Forelimb muscle (tissue), 1 donor: Measurements from ENCODE around the gene CCDC18. TPM values are rescaled to one million over a fixed set of nuclear protein-coding genes. Genes with fewer than 3 reads are reported as not detected.
"Not testable (repeated sequence)": the region's sequence is repeated elsewhere in the genome, so short reads cannot be mapped to it uniquely, and the experiment has no call there.

Source experiments
- DNase-seq: peaks from one replicate; pipeline ENCODE4 v3.0.0-alpha.2; 2013; ENCODE audit warnings: low read depth
- polyA plus RNA-seq: library from polyadenylated mRNA; unstranded; fragments of 120-200 nt; gene quantifications from one replicate; pipeline ENCODE4 v1.2.1, GENCODE V29; 2013; ENCODE audit not compliant: insufficient read length

Gene CCDC18
- polyA plus RNA-seq, 1 donor: 5.3 TPM

GRCh38 chr1:93243233-93243632 is 62.7 kb downstream of the CCDC18 start:
- not testable (repeated sequence) for DNase-seq

GRCh38 chr1:93244298-93245069 is 64.0 kb downstream of the CCDC18 start:
- no peak for DNase-seq

- no peak for DNase-seq
These were observed 71.4 kb downstream of the CCDC18 start for GRCh38 chr1:93251966-93252365.

- no peak for DNase-seq
These were observed 72.1 kb downstream of the CCDC18 start for GRCh38 chr1:93252598-93252997.

- no peak for DNase-seq
These were observed 73.0 kb downstream of the CCDC18 start for GRCh38 chr1:93253516-93253915.

GRCh38 chr1:93255222-93256079 is 74.9 kb downstream of the CCDC18 start:
- no peak for DNase-seq

GRCh38 chr1:93256433-93256832 is 75.9 kb downstream of the CCDC18 start:
- no peak for DNase-seq

- no peak for DNase-seq
These were observed 77.4 kb downstream of the CCDC18 start for GRCh38 chr1:93257889-93258288.

- not testable (repeated sequence) for DNase-seq
These were observed 80.2 kb downstream of the CCDC18 start for GRCh38 chr1:93260726-93261125.

DNA sequence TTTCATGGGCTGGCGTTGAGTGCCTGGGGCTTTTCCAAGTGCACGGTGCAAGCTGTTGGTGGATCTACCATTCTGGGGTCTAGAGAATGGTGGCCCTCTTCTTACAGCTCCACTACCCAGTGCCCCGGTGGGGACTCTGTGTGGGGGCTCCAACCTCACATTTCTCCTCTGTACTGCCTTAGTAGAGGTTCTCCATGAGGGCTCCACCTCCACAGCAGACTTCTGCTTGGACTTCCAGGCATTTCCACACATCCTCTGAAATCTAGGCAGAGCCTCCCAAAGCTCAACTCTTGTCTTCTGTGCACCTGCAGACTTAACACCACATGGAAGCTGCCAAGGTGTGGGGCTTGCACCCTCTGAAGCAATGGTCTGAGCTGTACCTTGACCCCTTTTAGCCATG is 82.1 kb downstream of the CCDC18 start:
- DNase-seq: no peak

DNA sequence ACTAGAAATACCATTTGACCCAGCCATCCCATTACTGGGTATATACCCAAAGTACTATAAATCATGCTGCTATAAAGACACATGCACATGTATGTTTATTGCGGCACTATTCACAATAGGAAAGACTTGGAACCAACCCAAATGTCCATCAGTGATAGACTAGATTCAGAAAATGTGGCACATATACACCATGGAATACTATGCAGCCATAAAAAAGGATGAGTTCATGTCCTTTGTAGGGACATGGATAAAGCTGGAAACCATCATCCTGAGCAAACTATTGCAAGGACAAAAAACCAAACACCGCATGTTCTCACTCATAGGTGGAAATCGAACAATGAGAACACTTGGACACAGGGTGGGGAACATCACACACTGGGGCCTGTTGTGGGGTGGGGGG is 88.4 kb downstream of the CCDC18 start:
- DNase-seq: not testable (repeated sequence)

- not testable (repeated sequence) for DNase-seq
These were observed 94.7 kb downstream of the CCDC18 start for GRCh38 chr1:93275262-93275633.

DNA sequence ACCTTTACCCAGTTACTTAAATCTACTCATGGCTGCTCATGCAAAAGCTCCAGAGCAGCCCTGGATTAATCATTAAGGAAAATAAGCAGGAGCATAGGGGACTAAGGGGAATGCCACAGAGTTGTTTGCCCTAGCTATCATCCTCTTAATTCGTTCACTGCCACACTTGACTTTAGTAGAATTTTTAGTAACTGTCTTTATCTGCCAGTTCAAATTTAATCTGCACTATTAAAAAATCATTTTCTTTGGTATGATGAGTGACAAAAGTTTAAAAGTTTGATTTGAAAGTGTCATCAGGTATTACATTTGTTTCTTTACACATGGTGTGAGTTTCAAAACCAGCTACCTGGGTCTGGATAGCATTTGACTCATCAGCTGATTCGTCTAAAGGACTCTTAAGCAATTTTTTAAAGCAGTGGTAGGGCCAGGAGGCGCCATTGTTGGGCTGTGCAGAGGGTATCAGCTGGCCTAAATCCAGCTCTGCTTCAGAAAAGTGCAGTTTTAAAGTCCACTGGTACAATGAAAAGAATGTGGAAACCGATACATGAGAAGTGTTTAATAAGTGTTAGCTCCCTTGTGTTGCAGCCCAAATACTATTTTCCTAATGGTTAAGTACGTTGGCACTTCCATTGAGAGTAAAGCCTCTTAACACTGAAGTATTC is 95.2 kb downstream of the CCDC18 start:
- DNase-seq: no peak

GRCh38 chr1:93277530-93277929 is 97.0 kb downstream of the CCDC18 start:
- DNase-seq: not testable (repeated sequence)

DNA sequence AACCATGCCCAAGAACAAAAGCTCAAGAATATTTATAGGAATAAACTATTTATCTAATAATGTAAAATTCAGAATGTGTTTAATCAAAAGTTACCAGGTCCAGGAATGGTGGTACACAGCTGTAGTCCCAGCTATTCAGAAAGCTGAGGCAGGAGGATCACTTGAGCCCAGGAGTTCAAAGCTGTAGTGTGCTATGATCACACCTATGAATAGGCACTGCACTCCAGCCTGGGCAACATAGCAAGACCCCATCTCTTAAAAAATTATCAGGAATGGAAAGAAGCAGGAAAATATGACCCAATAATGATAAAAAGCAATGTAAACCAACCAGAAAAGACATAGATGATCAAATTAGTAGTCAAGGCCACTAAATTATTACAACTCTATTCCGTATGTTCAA is 103.0 kb downstream of the CCDC18 start:
- no peak for DNase-seq

DNA sequence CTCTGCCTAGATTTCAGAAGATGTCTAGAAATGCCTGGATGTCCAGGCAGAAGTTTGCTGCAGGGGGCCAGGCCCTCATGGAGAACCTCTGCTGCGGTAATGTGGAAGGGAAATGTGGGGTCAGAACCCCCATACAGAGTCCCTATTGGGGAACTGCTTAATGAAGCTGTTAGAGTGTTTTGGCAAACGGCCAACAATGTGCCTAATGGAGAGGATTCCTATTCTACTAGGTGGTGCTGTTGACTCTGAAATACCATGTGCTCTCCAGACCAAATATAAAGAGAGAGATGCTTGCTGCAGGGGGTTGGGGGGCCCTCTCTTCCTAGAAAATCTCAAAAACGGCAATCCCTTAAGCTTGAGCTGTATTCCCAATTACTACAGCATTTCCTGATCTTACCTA is 108.0 kb downstream of the CCDC18 start:
- no peak for DNase-seq

DNA sequence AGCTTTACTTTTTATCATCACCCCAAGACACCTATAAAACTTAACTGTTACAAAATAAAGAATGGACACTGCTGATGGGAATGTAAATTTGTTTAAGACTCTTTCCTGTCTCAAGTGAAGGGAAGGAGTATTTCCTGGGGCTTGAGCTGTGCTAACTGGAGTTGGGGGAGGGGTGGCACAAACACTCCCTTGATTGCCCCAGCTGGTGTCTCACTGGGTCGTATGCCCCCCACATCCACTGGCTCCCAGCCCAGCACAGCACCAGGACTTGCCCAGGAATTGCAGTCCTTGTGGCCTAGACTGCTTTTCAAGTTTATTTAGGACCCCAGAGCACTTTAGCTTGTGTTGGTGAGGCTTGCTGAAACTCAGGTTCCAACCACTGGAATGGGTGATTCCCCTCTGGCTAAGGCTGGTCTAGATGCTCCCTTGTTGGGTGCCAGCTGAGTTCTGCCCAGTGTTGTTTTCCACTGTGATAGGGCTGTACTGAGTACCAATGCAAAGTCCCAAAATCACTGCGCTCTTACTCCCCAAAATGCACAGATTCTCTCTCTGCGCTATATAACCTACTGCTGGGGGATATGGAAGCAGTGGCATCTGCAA is 116.1 kb downstream of the CCDC18 start:
- DNase-seq: no peak

DNA sequence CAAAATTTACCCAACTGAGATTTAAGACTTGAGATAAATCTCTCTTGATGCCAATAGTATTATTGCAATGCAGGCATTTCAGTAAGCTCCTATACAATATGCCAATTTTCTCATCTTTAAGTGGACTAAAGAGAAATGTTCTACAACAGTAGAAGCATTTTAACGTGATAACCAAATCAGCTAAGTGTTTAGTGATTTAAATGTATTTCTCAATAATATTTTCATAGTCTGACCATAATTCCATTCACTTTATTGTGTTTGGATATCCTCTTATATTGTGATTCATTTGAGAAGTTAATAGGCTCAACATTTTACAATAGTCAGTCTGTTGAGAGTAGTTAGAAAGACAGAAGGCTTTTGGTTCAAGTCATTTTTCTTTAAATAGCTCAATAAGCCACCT is 120.6 kb downstream of the CCDC18 start:
- DNase-seq: no peak

DNA sequence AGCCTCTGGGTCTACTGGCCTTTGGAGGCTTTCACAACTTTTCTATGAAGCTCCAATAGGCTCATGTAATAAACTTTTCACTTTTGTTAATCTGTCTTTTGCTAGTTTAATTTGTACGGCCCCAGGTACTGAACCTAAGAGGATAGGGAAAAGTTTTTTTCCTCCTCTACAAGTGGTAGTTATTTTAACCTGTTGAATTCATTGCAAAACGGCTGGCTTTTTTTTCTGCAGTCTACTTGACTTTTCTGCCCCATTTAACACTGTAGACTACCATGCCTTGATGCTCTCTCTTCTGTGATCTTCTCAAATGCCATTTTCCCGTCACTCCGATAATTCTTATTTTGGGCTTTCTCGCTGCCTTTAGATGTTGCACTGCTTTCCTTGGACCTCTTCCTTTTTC is 121.6 kb downstream of the CCDC18 start:
- no peak for DNase-seq

- DNase-seq: peak; percentile 26
These were observed 124.2 kb downstream of the CCDC18 start for GRCh38 chr1:93304716-93305138.

DNA sequence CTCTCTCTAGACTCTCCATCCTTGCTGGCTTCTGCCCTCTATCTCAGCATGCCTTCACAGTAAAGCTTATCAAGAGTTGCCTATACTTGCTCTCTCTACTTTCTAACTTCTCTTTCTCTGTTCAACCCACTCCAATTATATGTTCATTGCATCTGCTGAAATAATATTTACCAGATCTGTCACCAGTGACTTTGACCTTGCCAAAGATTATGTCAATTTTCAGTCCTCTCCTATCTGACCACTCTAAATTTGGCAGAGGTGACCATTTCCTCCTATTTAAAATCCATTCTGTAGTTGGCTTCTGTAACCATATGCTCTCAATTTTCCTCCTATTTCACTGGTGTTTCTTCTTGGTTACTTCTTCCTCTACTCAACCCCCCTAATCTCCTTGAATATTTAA is 126.4 kb downstream of the CCDC18 start:
- DNase-seq: no peak

DNA sequence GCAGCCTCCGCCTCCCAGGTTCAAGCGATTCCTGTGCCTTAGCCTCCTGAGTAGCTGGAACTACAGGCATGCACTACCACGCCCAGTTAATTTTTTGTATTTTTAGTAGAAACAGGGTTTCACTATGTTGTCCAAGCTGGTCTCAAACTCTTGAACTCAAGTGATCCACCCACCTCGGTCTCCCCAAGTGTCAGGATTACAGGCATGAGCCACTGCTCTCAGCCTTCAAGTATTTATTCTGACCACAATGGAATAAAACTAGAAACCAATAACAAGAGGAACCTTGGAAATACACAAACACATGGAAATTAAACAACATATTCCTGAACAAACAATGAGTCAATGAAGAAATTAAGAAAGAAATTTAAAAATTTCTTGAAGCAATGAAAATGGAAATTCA is 132.5 kb downstream of the CCDC18 start:
- no peak for DNase-seq
